ENCODE results near the gene FAM227A.

DNA sequence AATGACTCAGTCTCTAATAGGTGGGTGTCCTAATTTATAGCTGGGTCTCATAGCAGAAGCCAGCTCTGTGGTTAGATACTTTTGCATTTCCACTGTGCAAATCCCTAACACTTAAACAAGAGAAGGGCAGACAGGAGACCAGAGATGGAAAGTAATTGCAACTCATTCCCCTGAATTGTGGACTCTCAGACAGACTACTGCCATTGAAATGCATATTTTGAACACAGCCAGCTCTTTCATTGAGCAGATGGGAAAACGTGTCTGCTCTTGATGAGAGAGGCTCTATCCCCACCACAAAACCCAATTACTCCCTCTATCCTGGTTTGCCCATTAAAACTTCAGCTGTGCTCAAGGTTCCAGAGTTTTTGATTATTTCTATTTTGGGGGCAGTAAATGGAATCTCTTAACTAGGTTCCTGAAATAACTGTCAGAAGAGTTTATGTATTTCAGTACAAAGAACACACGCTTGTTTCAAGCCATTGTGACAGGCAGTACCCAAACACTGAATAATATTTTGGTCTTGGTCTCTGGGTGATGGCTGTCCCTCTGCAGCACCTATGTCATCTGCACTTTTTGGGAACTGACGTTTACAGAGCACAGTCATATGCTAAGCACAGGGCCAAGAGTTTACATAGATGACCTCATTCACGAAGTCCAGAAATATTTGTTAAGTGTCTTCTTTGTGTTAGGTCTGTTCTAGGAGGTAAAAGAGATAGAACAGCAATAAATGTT lies 41.7 kb downstream of the FAM227A start:
- TF ChIP-seq SIN3A (IDR thresholded peaks at IDR 0.05; ENCODE audit: borderline replicate concordance, insufficient read depth, low read length) (no peak), POLR2AphosphoS5 (IDR thresholded peaks at IDR 0.05; ENCODE audit: low read depth, low read length) (no peak), TAF1 (IDR thresholded peaks at IDR 0.05; ENCODE audit: borderline replicate concordance, insufficient read depth, low read length) (no peak), FOXP2 (optimal IDR thresholded peaks at IDR 0.05; ENCODE audit: borderline replicate concordance, extremely low read depth, extremely low read length, insufficient read depth) (no peak)
- TF ChIP-seq, protein P1, sequence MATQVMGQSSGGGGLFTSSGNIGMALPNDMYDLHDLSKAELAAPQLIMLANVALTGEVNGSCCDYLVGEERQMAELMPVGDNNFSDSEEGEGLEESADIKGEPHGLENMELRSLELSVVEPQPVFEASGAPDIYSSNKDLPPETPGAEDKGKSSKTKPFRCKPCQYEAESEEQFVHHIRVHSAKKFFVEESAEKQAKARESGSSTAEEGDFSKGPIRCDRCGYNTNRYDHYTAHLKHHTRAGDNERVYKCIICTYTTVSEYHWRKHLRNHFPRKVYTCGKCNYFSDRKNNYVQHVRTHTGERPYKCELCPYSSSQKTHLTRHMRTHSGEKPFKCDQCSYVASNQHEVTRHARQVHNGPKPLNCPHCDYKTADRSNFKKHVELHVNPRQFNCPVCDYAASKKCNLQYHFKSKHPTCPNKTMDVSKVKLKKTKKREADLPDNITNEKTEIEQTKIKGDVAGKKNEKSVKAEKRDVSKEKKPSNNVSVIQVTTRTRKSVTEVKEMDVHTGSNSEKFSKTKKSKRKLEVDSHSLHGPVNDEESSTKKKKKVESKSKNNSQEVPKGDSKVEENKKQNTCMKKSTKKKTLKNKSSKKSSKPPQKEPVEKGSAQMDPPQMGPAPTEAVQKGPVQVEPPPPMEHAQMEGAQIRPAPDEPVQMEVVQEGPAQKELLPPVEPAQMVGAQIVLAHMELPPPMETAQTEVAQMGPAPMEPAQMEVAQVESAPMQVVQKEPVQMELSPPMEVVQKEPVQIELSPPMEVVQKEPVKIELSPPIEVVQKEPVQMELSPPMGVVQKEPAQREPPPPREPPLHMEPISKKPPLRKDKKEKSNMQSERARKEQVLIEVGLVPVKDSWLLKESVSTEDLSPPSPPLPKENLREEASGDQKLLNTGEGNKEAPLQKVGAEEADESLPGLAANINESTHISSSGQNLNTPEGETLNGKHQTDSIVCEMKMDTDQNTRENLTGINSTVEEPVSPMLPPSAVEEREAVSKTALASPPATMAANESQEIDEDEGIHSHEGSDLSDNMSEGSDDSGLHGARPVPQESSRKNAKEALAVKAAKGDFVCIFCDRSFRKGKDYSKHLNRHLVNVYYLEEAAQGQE (IDR thresholded peaks at IDR 0.05; ENCODE audit: insufficient read depth in 1 of 2, low read depth in 2 of 2, low read length in 2 of 2), result no peak
